ENCODE data around the gene FAM83G.
"Not testable (repeated sequence)": the region's sequence is repeated elsewhere in the genome, so short reads cannot be mapped to it uniquely, and the experiment has no call there.

The FAM83G gene

DNA sequence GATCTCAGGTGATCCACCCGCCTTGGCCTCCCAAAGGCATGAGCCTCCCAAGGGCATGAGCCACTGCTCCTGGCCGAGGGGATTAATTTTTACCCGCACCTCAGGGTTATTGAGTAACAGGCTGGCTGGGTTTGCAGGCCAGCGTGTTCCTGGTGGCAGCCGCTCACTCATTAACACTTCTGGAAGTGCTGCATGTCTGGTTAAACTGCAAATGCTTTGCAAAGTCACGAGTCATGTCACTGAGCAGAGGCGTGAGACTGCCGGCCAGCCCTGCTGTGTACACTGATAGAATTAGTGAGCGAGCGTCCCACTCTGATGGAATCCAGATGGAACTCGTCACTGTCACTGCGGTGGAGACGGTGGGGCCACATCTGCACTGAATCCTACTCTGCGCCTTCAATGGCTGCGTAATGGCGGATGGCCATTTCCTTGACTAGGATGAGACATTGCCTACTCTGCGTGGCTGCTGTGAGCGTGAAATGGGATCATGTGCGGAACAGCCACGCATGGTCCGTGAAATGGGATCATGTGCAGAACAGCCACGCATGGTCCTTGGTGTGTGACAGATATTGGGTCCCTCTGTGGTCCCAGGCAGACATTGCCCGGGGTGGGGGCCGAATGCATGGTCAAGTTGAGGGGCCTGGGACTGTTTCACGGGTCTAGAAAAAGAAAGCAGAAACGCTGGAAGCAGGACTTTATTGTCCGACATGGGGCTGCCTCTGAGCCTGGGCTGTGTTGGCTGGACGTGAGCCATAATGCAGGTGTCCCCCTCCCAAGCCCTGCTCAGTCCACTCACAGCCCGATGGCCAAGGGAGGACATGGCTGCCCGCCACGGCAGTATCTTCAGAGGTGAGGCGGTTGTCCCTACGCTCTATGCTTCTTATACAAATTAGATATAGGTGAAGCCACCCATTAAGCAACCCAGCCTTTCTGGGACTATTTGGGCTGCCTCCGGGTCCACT, 53.3 kb downstream of the FAM83G start:
- DNase-seq: no peak

DNA sequence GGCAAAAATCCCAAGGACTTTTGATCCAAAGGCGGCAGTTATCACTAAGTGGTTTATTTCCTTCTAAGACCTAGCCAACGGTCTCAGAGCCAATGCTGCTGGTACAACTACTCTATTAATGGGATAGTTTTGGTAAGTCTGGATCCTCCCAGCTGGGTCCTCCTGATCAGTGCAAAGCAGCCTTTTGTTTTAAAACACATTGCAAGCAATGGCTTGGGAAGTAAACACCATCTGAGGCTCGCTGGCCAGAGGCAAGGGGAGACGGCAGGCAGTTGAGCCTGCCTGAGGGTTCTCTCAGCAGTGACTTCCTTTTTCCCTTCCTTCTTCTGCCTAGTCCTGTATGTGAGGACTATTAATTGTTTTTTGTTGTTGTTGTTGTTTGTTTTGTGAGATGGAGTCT, 54.2 kb downstream of the FAM83G start:
- no peak for DNase-seq

DNA sequence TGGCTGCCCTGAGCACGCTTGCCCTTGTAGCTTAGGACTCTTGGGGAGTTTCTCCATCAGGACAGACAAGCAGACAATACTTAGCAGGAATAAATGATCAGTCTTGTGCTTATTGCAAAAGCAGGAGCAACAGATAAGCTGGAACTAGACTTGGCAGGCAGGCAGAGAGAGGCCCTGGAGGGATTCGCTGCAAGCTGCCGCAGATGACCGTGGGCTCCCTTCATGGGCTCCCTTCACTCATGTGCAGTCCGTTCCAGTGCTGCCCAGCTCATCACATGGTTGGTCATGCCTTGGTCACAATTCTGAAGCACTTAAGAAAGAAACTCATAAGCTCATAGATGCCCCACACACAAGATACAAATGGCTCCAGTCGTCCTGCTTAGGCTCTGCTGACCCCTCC, 55.0 kb downstream of the FAM83G start:
- no peak for DNase-seq

DNA sequence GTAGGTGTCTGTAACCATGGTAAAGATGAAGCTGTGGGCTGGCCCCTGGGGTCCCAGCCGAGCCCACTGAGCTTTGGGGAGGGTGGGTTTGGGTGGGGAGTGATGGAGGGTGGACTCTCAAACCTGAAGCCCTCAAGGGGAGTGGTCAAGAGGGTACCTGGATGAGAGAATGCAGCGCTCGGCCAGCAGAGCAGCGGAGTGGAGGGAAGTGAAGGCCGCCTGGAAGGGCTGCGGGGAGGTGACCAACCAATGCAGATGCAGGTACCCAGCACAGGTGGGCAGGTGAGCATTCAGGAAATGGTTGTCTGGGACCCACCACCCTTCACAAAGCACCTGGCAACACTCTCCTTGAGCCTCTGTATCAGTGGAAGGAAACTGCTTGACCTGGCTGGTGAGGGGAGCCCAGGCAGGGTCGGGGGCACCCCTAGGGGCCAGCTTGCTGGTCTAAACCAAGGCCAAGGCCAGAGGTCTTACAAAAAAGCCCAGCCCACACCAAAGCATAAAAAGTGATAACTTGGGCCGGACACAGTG, 56.0 kb downstream of the FAM83G start:
- no peak for DNase-seq

DNA sequence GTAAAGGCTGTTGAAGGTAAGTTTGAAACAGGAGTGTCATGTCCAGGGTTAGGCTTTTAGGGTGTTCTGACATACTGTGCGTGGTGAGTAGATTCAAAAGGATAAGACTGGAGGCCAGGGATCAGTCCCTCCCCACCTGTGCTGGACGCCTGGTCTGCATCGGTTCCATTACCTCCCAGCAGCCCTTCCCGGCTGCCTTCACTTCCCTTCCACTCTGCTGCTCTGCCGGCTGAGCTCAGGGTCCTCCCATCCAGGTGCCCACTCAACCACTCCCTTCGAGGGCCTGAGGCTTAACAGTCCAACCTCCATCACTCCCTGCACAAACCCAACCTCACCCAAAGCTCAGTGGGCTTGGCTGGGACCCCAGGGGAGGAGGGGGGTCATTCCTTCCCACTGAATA, 56.7 kb downstream of the FAM83G start:
- no peak for DNase-seq

DNA sequence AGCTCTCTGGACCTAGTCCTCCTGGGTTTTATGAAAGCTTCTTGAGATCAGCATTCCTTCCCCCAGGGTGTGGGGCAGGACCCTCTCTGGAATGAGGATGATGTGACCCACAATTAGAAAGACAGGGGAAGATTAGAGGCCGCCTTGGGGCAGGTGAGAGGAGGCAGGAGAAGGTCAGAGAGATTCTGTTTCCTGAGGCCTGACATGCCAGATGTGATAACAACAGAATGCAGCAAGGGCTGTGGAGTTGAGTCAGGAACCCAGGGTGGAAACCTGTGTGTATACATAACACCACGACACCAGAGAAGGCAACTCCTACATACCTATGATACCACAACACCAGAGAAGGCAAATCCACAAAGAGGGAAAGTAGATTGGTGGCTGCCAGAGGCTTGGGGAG, 58.0 kb downstream of the FAM83G start:
- no peak for DNase-seq

DNA sequence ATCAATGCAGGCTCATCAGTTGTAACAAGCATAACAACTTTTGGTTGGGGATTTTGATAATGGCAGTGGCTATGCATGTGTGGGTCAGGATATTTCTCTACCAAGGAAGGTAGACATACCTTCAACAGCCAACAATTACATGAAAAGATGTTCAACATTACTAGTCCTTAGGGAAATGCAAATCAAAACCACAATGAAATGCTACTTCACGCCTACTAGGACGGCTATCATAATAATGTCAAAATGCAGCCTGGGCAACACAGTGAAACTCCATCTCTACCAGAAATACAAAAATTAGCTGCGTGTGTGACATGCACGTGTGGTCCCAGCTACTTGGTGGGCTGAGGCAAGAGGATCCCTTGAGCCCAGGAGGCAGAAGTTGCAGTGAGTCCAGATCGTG, 59.9 kb downstream of the FAM83G start:
- DNase-seq: no peak

DNA sequence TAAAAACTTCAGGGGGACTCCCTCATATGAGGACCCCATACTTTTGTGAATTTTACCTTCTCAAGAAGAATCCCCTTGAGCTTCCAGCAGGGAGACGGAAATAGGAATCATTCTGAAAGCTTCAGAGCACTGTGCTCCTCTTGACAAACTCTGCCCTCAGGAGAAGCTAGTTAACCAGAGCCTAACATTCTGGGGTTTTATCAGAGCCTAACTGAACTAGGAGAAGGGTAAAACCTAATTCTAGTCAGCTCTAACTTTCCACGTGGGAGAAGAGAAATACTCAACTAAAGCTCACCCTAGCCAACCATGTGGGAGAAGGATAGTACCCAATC, 65.9 kb downstream of the FAM83G start:
- DNase-seq: no peak

DNA sequence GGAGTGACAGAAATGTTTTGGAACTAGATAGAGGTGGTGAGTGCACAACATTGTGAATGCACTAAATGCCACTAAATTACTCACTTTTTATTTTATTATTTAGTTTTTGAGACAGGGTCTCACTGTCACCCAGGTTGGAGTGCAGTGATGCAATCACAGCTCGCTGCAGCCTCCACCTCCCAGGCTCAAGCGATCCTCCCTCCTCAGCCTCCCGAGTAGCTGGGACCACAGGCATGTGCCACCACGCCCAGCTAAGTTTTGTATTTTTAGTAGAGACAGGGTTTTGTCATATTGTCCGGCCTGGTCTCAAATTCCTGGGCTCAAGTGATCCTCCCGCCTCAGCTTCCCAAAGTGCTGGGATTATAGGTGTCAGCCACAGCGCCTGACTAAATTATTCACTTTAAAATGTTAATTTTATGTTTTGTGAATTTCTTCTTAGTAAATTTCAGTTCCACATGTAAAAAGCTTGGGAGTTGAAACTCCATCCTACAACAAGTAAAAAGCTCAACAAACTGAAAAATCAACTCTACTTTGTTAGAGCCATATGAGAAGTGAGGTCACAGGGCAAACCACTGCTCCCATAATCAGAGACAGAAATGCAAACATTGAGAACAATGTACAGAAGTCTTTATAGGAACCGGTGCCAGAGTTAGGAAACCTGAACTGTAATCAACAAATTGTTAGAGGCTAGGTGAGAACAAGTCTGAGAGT, 66.4 kb downstream of the FAM83G start:
- no peak for DNase-seq

DNA sequence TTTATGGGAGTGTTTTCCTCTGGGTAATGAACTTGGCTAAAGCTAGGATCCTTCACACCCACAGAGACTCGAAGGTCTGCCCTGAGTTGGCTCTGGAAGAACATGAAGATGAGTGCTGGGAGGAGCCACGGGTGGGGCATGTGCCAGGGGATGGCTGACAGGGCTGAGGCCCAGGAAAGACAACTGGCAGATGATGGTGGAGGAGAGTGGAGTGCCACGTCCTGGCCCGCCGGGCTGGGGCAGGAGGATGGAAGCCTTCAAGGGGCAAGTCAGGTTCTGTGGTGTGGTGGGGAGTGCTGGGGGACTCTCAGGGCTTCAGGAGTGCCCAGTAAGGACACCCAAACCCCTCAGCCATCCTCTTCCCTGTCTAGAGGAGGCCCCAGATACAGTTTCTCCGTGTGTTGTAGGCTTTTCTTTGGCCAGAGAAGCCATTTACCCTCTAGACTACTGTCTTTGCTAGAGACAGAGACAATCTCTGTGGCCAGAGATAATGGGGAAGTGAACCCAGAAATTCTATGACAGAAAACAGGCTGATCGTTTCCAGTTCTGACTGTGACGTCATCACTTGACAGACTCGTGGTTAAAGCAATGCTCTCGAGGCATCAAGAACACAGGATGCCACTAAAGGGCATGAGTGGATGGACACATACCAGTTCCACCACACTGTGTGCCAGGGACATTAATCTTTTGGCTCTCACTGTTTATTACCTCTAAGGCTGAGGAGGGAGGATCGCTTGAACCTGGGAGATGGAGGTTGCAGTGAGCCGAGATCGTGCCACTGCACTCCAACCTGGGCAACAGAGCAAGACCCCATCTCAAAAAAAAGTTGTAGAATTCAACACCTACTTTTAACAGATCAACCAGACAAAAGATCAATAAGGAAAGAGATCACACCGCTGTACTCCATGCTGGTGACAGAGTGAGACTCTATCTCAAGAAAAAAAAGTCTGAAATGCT, 71.2 kb downstream of the FAM83G start:
- DNase-seq: no peak

DNA sequence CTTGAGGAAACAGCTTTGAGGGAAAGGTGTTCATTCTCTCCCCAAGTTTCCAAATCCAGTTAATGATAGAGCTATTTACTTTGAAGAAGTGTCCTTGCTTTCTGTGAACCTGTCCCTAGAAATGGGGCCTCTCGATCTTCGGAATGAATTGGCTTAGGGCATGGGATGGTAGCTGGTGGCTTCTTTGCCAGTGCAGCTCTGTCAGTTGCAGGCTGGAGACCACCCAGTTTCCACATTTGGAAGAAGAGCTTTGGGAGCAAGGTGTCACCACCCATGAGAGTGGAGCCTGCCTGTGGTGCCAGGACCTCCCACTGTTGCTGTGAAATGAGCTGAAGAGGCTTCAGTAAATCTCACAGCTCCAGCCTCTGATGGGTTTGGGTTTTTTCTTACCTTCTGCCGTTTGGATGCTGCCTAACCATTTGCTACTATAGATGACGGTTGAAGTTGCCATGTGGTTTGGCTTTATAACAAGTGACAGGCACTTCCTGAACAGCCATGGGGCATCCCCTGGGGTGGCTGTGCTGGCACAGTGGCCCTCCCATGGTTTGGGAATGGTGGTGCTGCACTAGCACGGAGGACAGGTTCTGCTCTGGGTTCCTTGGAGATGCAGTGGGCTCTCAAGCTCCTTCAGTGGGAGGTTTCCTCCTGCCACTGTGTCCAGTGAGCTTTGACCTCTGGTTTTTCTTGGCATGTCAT, 72.1 kb downstream of the FAM83G start:
- no peak for DNase-seq

DNA sequence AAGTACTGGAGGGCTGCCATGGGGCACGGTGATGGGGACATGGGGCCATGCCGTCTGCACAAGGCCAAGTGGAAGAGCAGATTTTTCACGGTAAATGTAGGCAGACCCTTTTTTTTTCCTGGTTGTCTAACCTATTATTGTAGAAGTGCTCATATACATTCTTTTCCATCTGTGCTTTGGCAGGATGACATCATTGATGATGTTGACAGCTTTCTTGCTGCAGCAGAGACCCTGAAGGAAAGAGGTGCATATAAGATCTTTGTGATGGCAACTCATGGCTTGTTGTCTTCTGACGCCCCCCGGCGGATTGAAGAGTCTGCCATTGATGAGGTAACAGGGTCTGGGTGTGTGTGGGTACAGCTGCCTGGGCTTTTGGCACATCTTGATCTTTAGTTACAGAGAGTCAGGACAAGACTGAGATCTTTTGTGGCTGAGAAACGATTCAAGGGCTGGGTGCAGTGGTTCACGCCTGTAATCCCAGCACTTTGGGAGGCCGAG, 75.9 kb downstream of the FAM83G start:
- DNase-seq: no peak

DNA sequence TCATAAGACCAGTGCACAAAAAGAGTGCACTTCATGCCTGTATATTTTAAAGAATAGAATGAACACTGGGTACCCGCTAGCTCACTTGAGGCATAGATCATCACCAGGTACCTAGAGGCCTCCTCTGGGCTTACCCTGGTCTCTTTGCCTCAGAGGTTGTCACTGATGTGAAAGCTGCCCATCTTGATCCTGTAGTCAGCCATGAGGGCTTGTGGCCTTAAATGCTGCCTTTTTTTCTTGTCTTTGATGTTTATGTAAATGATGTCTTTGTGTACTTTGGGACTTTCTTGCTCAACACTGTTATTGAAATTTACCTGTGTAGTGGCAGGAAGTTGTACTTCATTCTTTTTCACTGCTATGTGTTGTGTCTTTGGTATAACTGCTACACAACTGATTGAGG, 79.4 kb downstream of the FAM83G start:
- DNase-seq: no peak

DNA sequence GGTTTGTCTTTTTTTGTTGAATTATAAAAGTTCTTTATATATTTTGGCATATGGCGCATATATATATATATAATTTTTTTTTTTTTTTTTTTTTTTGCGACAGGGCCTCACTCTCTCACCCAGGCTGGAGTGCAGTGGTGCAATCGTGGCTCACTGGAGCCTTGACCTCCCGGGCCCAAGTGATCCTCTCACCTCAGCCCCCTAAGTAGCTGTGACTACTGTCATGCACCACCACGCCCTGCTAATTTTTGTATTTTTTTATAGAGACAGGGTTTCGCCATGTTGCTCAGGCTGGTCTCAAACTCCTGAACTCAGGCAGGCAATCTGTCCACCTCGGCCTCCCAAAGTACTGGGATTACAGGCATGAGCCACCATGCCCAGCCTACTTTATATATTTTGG, 82.0 kb downstream of the FAM83G start:
- not testable (repeated sequence) for DNase-seq

DNA sequence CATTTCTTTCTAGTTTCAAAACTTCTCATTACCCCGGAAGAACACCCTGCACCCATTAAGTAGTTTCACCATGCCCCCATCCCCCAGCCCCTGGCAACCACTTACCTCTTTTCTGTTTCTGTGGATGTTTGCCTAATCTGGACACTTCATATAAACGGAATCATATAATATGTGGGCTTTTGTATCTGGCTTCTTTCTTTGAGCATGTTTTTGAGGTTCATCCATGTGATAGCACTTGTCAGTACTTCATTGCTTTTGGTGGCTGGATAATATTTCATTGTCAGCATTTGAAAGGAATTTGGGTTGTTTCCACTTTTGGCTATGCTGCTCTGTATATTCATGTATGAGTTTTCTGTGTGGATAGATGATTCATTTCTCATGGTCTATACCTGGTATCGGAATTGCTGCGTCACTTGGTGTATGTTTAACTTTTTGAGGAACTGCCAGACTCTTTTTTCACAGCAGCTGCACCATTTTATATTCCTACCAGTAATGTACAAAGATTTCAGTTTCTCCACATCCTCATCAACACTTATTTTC, 82.6 kb downstream of the FAM83G start:
- DNase-seq: no peak

DNA sequence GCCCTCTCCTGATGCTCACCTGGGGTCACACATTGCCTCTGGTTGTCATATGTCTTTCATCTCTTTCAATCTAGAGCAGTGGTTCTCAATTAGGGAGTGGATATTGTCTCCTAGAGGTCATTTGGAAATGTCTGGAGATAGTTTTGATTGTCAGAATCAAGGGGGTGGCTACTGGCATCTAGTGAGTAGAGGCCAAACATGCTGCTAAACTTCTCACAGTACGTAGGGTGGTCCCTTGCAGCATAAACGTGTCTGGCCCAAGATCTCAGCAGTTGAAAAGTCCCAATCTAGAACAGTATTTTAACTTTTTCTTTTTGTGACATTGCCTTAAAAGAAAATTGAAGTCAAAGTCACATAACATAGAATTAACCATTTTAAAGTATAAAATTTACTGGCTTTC, 83.1 kb downstream of the FAM83G start:
- DNase-seq: no peak

DNA sequence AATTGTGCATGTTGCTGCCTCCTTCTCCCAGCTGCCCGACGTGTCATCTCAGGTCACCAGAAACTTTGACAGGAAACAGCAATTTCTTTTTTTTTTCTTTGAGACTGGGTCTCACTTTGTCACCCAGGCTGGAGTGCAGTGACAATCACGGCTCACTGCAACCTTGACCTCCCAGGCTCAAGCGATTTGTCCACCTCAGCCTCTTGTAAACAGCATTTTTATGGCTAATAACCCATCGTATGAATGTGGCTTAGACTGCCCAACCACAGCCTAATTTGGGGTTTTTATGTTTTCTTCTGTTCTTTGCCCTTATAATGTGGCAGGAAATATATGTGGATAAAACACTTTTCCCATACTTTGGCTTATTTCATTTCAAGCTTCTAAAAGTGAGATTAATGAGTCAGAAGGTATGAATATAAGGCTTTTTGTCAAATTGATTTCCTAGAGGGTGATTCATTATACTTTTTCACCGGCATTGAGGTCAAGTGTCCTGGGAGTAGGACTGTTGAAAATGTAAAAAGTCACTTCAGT, 83.6 kb downstream of the FAM83G start:
- no peak for DNase-seq

DNA sequence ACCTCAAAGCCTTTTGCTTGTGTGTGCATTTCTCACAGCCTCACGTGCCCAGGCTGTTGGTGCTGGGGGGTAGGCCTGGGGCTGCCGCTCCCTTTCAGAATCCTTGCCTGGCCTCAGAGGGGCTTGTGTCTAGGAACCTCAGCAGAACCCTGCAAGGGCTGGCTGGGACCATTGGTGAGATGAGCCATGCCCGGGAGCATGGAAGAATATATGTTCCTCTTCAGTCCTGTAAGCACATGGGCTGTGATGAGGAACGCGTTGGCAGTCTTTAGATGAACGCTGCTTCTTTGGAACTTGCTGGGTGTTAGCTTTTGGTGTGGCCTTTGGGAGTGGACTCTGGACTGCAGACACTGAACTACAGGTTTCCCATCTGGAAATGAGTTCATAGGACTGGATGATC, 84.6 kb downstream of the FAM83G start:
- DNase-seq: no peak

All from amniotic stem cell (primary cell).